ENCODE data around the gene RFESD. TPM values are rescaled to one million over a fixed set of nuclear protein-coding genes. Genes with fewer than 3 reads are reported as not detected.
"Not testable (repeated sequence)": the region's sequence is repeated elsewhere in the genome, so short reads cannot be mapped to it uniquely, and the experiment has no call there.

Gene RFESD
- total RNA-seq, 1 donor from 2014 or later = 3.0 TPM

DNA sequence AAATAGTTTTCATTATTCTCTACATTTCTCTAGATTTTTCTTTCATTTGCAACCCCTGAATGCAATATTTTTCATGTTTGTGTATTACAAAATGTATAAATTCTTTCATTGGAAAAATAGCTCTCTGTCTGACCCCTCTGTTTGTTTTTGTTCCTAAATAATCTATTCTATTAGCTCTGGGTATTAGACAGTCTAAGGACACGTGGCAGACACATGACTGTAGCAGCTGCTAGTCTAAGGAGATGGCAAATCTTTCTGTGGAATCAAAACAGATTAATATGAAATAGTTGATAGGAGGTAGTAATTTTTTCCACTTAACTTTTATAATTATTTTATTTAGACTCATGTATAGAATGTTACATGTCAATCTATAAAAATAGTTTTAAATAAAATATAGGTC is 57.6 kb downstream of the RFESD start:
- intact Hi-C loops (cut with micrococcal nuclease) = no loop called here

DNA sequence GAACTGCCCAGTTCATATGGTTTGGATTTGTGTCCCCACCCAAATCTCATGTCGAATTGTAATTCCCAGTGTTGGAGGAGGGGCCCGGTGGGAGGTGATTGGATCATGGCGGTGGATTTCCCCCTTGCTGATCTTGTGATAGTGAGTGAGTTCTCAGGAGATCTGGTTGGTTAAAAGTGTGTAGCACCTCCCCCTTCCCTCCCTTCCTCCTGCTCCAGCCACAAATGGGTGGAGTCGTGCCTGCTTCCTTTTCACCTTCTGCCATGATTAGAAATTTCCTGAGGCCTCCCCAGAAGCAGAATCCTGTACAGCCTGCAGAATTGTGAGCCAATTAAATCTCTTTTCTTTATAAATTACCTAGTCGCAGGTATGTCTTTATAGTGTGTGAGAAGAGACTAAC is 59.6 kb downstream of the RFESD start:
- intact Hi-C loops (cut with micrococcal nuclease) = not testable (repeated sequence)

- intact Hi-C loops (cut with micrococcal nuclease) = no loop called here
These were observed 60.5 kb downstream of the RFESD start for GRCh38 chr5:95707055-95707454.

Other genes starting within 250 kb of the RFESD start
- 69.7 and 72.6 TPM in 2 replicates for gene SKIC3, start 91.8 kb upstream of the RFESD start, total RNA-seq
- gene ARSK, start 91.7 kb upstream of the RFESD start, total RNA-seq = 4.4 and 4.8 TPM in 2 replicates
- gene GPR150, start 26.7 kb upstream of the RFESD start, total RNA-seq = 0.22 and 0.54 TPM in 2 replicates
- gene SPATA9, start 36.2 kb downstream of the RFESD start, total RNA-seq = not detected in 2 replicates
- gene RHOBTB3, start 84.6 kb downstream of the RFESD start, total RNA-seq = 0.37 and 0.54 TPM in 2 replicates
- 56.4 and 65.9 TPM in 2 replicates for gene GLRX, start 175.9 kb downstream of the RFESD start, total RNA-seq